ENCODE data around the gene SNX7.

- TF ChIP-seq, protein P1, sequence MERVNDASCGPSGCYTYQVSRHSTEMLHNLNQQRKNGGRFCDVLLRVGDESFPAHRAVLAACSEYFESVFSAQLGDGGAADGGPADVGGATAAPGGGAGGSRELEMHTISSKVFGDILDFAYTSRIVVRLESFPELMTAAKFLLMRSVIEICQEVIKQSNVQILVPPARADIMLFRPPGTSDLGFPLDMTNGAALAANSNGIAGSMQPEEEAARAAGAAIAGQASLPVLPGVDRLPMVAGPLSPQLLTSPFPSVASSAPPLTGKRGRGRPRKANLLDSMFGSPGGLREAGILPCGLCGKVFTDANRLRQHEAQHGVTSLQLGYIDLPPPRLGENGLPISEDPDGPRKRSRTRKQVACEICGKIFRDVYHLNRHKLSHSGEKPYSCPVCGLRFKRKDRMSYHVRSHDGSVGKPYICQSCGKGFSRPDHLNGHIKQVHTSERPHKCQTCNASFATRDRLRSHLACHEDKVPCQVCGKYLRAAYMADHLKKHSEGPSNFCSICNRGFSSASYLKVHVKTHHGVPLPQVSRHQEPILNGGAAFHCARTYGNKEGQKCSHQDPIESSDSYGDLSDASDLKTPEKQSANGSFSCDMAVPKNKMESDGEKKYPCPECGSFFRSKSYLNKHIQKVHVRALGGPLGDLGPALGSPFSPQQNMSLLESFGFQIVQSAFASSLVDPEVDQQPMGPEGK (CRISPR knock-in tag; IDR thresholded peaks at IDR 0.05; ENCODE audit: borderline replicate concordance): no peak
- TF ChIP-seq ZNF70 (CRISPR knock-in tag; IDR thresholded peaks at IDR 0.05): no peak
- no peak for TF ChIP-seq CREB5 (CRISPR knock-in tag; IDR thresholded peaks at IDR 0.05; ENCODE audit: low read depth)
- TF ChIP-seq RARB (CRISPR knock-in tag; IDR thresholded peaks at IDR 0.05): no peak
- no peak for TF ChIP-seq ZFP30 (CRISPR knock-in tag; IDR thresholded peaks at IDR 0.05)
- no peak for TF ChIP-seq ZNF565 (CRISPR knock-in tag; conservative IDR thresholded peaks at IDR 0.05; ENCODE audit: low read depth)
Observed at GRCh38 chr1:98705591-98705990, 44.1 kb downstream of the SNX7 start.
